GM12872 (cell line): Measurements from ENCODE around the gene ZNF473.

Source experiments
- CTCF ChIP-seq: IDR thresholded peaks from 3 replicates; pipeline ENCODE4 v1.5.1; 2011; ENCODE audit warnings: low read depth, mild to moderate bottlenecking, low read length, moderate library complexity; ENCODE audit not compliant: insufficient read depth

The ZNF473 gene

GRCh38 chr19:50065938-50066337 is 40.1 kb downstream of the ZNF473 start:
- TF ChIP-seq CTCF: no peak

- no peak for TF ChIP-seq CTCF
These were observed 41.8 kb downstream of the ZNF473 start for GRCh38 chr19:50067575-50067974.

GRCh38 chr19:50090706-50091105 is 64.9 kb downstream of the ZNF473 start:
- TF ChIP-seq CTCF: peak; percentile 42; the same call in 2 of the 3 replicates
